NT2/D1 (cell line): Measurements from ENCODE around the gene UBE2J1.

Source experiments
- YY1 ChIP-seq: IDR thresholded peaks from 2 replicates; pipeline ENCODE4 v1.6.1; 2011; ENCODE audit not compliant: insufficient read length, insufficient read depth
- ZNF274 ChIP-seq: IDR thresholded peaks from 2 replicates; pipeline ENCODE4 v1.6.1; 2011; ENCODE audit warnings: mild to moderate bottlenecking, low read depth, low read length

DNA sequence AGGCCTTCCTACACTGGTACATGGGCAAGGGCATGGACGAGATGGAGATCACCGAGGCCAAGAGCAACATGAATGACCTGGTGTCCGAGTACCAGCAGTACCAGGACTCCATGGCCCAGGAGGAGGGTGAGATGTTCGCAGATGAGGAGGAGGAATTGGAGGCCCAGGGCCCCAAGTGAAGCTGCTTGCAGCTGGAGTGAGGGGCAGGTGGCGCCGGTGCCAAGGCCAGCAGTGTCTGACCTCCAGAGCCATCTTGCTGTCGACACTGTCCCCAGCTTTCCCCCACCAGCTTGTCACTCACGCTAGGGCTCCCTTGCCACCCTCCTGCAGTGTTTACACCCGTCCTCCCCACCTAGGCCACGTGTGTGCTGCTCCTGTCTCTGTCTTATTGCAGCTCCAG is 49.6 kb downstream of the UBE2J1 start:
- no peak for TF ChIP-seq YY1
- TF ChIP-seq ZNF274: no peak
